Neural progenitor cell (in vitro differentiated cells): ENCODE results near the gene ADAMTS4. TPM values are rescaled to one million over a fixed set of nuclear protein-coding genes. Genes with fewer than 3 reads are reported as not detected.

Source experiments
- DNase-seq: peaks from one replicate; pipeline ENCODE4 v3.0.0-alpha.2; 2016; ENCODE audit warnings: low spot score
- H2AFZ ChIP-seq: fragments of 200-600 bp; sonication (generic); replicated peaks from 2 replicates; pipeline ENCODE4 v1.6.1; 2016; ENCODE audit warnings: antibody characterized with exemption
- H3F3A ChIP-seq: fragments of 200-600 bp; sonication (generic); 2 replicates; pipeline ENCODE4 v1.6.1; 2016; ENCODE audit warnings: antibody characterized with exemption, low read depth
- H3K27ac ChIP-seq: fragments of 200-600 bp; sonication (generic); 2 replicates; pipeline ENCODE4 v1.5.1; 2016; ENCODE audit warnings: mild to moderate bottlenecking
- H3K27me3 ChIP-seq: fragments of 200-600 bp; sonication (generic); 2 replicates; pipeline ENCODE4 v1.6.1; 2016; ENCODE audit warnings: mild to moderate bottlenecking, moderate library complexity
- H3K36me3 ChIP-seq: fragments of 200-600 bp; sonication (generic); 2 replicates; pipeline ENCODE4 v1.5.1; 2016
- H3K4me1 ChIP-seq: fragments of 200-600 bp; sonication (generic); 2 replicates; pipeline ENCODE4 v1.6.1; 2016; ENCODE audit warnings: mixed run types
- H3K4me2 ChIP-seq: fragments of 200-600 bp; sonication (generic); 2 replicates; pipeline ENCODE4 v1.6.1; 2016
- H3K4me3 ChIP-seq: fragments of 200-600 bp; sonication (generic); 2 replicates; pipeline ENCODE4 v1.5.1; 2016
- H3K79me2 ChIP-seq: fragments of 200-600 bp; sonication (generic); 2 replicates; pipeline ENCODE4 v1.6.1; 2016; ENCODE audit warnings: low read depth
- H3K9ac ChIP-seq: fragments of 200-600 bp; sonication (generic); 2 replicates; pipeline ENCODE4 v1.6.1; 2016
- H3K9me3 ChIP-seq: fragments of 200-600 bp; sonication (generic); 2 replicates; pipeline ENCODE4 v1.5.1; 2016; ENCODE audit warnings: low read depth
- H4K20me1 ChIP-seq: fragments of 200-600 bp; sonication (generic); 2 replicates; pipeline ENCODE4 v1.6.1; 2016; ENCODE audit warnings: low read depth
- H3K27ac Mint-ChIP-seq: 3 replicates; pipeline ENCODE4 v1.8.0; 2021; ENCODE audit warnings: mixed read lengths
- H3K27me3 Mint-ChIP-seq: 2 replicates; pipeline ENCODE4 v1.8.0; 2022; ENCODE audit warnings: low read depth, mild to moderate bottlenecking, inconsistent platforms, moderate library complexity, mixed read lengths; ENCODE audit not compliant: insufficient read depth
- H3K36me3 Mint-ChIP-seq: 3 replicates; pipeline ENCODE4 v1.8.0; 2021; ENCODE audit warnings: mixed read lengths
- H3K4me1 Mint-ChIP-seq: 3 replicates; pipeline ENCODE4 v1.8.0; 2021; ENCODE audit warnings: mixed read lengths
- H3K4me3 Mint-ChIP-seq: 3 replicates; pipeline ENCODE4 v1.8.0; 2021; ENCODE audit warnings: mild to moderate bottlenecking, moderate library complexity, mixed read lengths
- H3K9me3 Mint-ChIP-seq: 3 replicates; pipeline ENCODE4 v1.8.0; 2020; ENCODE audit warnings: mixed read lengths
- EZH2 ChIP-seq: fragments of 200-600 bp; sonication (generic); IDR thresholded peaks from 2 replicates; pipeline ENCODE4 v1.6.1; 2017; ENCODE audit warnings: antibody characterized with exemption, mild to moderate bottlenecking, moderate library complexity
- EZH2phosphoT487 ChIP-seq: fragments of 200-600 bp; sonication (generic); IDR thresholded peaks from 2 replicates; pipeline ENCODE4 v1.6.1; 2017; ENCODE audit warnings: antibody characterized with exemption
- total RNA-seq: library from RNA; depleted of rRNA; stranded (reverse); fragments of >200 nt; gene quantifications from 2 replicates; pipeline ENCODE4 v1.2.3, GENCODE V29; 2015; ENCODE audit warnings: low replicate concordance
- TF ChIP-seq, protein P1 (sequence below): fragments of 200-600 bp; sonication (generic); IDR thresholded peaks from 2 replicates; pipeline ENCODE4 v1.5.1; 2017; ENCODE audit warnings: antibody characterized with exemption, mild to moderate bottlenecking

Gene ADAMTS4
- total RNA-seq, 1 donor from 2014 or later, result 1.3 TPM

GRCh38 chr1:161172776-161173376, 26.0 kb downstream of the ADAMTS4 start:
- H3K36me3 ChIP-seq, result no peaks in the 10 kb centered on the region
- H3K27ac ChIP-seq, result no peak overlapping the region
- no peak overlapping the region for H3K9ac ChIP-seq
- TF ChIP-seq EZH2phosphoT487, result no peak
- Mint-ChIP-seq H3K4me3 (no peak overlapping the region), H3K27ac (no peak overlapping the region), H3K36me3 (peaks cover 33% of the 10 kb centered on the region), H3K9me3 (no peaks in the 10 kb centered on the region), H3K4me1 (peaks cover 24% of the 10 kb centered on the region), H3K27me3 (no peaks in the 10 kb centered on the region)
- no peaks in the 10 kb centered on the region for H3K79me2 ChIP-seq
- peaks cover 5% of the 10 kb centered on the region for H3F3A ChIP-seq
- H3K4me2 ChIP-seq, result no peak overlapping the region
- no peaks in the 10 kb centered on the region for H3K9me3 ChIP-seq
- DNase-seq, result no peak
- H3K4me1 ChIP-seq, result no peaks in the 10 kb centered on the region
- H3K27me3 ChIP-seq, result peaks cover under 1% of the 10 kb centered on the region
- H3K4me3 ChIP-seq, result no peak overlapping the region
- H2AFZ ChIP-seq, result no peak overlapping the region
- no peaks in the 10 kb centered on the region for H4K20me1 ChIP-seq

GRCh38 chr1:161172349-161172748, 26.5 kb downstream of the ADAMTS4 start:
- H2AFZ ChIP-seq, result no peak overlapping the region
- H3K27ac Mint-ChIP-seq, result no peak overlapping the region
- no peaks in the 10 kb centered on the region for H3K27me3 Mint-ChIP-seq
- no peaks in the 10 kb centered on the region for H3K9me3 ChIP-seq
- no peaks in the 10 kb centered on the region for H3K4me1 ChIP-seq
- H3K4me3 Mint-ChIP-seq, result no peak overlapping the region
- H4K20me1 ChIP-seq, result no peaks in the 10 kb centered on the region
- H3K27ac ChIP-seq, result no peak overlapping the region
- H3K4me1 Mint-ChIP-seq, result peaks cover 24% of the 10 kb centered on the region
- no peak overlapping the region for H3K4me3 ChIP-seq
- no peaks in the 10 kb centered on the region for H3K27me3 ChIP-seq
- no peak overlapping the region for H3K4me2 ChIP-seq
- H3K79me2 ChIP-seq, result no peaks in the 10 kb centered on the region
- no peaks in the 10 kb centered on the region for H3F3A ChIP-seq
- no peak for DNase-seq
- no peaks in the 10 kb centered on the region for H3K36me3 ChIP-seq
- H3K9ac ChIP-seq, result no peak overlapping the region
- H3K9me3 Mint-ChIP-seq, result no peaks in the 10 kb centered on the region
- peaks cover 33% of the 10 kb centered on the region for H3K36me3 Mint-ChIP-seq
- TF ChIP-seq EZH2phosphoT487, result no peak
- TF ChIP-seq, protein P1, sequence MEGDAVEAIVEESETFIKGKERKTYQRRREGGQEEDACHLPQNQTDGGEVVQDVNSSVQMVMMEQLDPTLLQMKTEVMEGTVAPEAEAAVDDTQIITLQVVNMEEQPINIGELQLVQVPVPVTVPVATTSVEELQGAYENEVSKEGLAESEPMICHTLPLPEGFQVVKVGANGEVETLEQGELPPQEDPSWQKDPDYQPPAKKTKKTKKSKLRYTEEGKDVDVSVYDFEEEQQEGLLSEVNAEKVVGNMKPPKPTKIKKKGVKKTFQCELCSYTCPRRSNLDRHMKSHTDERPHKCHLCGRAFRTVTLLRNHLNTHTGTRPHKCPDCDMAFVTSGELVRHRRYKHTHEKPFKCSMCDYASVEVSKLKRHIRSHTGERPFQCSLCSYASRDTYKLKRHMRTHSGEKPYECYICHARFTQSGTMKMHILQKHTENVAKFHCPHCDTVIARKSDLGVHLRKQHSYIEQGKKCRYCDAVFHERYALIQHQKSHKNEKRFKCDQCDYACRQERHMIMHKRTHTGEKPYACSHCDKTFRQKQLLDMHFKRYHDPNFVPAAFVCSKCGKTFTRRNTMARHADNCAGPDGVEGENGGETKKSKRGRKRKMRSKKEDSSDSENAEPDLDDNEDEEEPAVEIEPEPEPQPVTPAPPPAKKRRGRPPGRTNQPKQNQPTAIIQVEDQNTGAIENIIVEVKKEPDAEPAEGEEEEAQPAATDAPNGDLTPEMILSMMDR, result no peak
- TF ChIP-seq EZH2, result no peak

DNA sequence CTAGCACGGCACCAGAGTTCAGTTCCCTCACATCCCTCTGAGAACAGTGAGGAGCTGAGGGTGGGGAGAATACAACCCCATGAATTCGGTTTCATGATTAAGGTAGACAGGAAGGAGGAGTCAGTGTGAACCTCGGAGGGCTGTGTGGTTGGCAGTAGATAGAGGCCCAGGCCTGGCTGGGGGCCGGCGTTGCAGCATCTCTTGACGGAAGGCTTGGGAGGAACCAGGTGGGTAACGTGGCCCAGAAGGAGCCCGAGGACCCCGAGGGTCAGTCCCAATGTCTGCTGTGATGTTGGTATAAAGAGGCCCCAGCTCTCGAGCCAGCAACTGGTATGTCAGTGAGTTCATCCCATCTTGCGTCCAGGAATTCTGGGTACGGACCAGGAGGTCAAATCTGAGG, 27.2 kb downstream of the ADAMTS4 start:
- H3K27ac ChIP-seq, result no peak overlapping the region
- H3K36me3 ChIP-seq, result no peaks in the 10 kb centered on the region
- peaks cover 6% of the 10 kb centered on the region for H3F3A ChIP-seq
- no peaks in the 10 kb centered on the region for H3K9me3 Mint-ChIP-seq
- H3K27me3 ChIP-seq, result no peaks in the 10 kb centered on the region
- H2AFZ ChIP-seq, result no peak overlapping the region
- no peak overlapping the region for H3K4me3 ChIP-seq
- no peak overlapping the region for H3K4me3 Mint-ChIP-seq
- H3K9ac ChIP-seq, result no peak overlapping the region
- H4K20me1 ChIP-seq, result no peaks in the 10 kb centered on the region
- H3K27me3 Mint-ChIP-seq, result no peaks in the 10 kb centered on the region
- no peak overlapping the region for H3K4me2 ChIP-seq
- DNase-seq, result no peak
- H3K4me1 ChIP-seq, result no peaks in the 10 kb centered on the region
- H3K79me2 ChIP-seq, result no peaks in the 10 kb centered on the region
- no peaks in the 10 kb centered on the region for H3K9me3 ChIP-seq
- H3K4me1 Mint-ChIP-seq, result peaks cover 27% of the 10 kb centered on the region
- TF ChIP-seq EZH2phosphoT487 (no peak), EZH2 (no peak)
- TF ChIP-seq, protein P1, result no peak
- no peak overlapping the region for H3K27ac Mint-ChIP-seq
- peaks cover 33% of the 10 kb centered on the region for H3K36me3 Mint-ChIP-seq

DNA sequence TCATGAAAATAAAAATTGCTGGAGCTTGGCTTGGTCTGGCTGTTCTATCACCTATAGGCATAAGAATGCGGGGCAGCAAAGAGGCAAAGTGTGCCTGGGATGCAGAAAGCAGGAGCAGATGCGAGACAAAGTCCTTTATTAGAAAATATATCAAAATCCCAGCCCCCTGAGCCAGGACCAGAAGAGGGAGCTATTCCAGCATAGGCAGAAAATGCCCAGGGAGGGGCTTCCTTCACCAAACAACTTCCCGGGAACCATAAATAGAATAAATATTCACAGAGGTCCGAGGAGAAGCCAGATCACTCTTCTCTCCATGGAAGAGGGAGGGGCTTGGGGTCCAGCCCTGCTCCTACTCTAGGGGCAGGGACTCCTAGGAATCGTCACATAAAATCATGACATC, 27.7 kb downstream of the ADAMTS4 start:
- H3K36me3 Mint-ChIP-seq, result peaks cover 33% of the 10 kb centered on the region
- Histone ChIP-seq H3K27me3 (no peaks in the 10 kb centered on the region), H3K36me3 (no peaks in the 10 kb centered on the region), H3K27ac (no peak overlapping the region), H3K4me2 (no peak overlapping the region), H3K4me1 (no peaks in the 10 kb centered on the region), H3K4me3 (no peak overlapping the region), H3F3A (peaks cover 11% of the 10 kb centered on the region), H3K9me3 (no peaks in the 10 kb centered on the region), H3K79me2 (no peaks in the 10 kb centered on the region), H4K20me1 (no peaks in the 10 kb centered on the region), H3K9ac (no peak overlapping the region), H2AFZ (no peak overlapping the region)
- peaks cover 22% of the 10 kb centered on the region for H3K4me1 Mint-ChIP-seq
- no peak overlapping the region for H3K4me3 Mint-ChIP-seq
- H3K9me3 Mint-ChIP-seq, result no peaks in the 10 kb centered on the region
- H3K27ac Mint-ChIP-seq, result no peak overlapping the region
- no peaks in the 10 kb centered on the region for H3K27me3 Mint-ChIP-seq
- DNase-seq, result no peak
- no peak for TF ChIP-seq EZH2
- TF ChIP-seq EZH2phosphoT487, result no peak
- TF ChIP-seq, protein P1, result peak; percentile 15
